ENCODE results near the gene URGCP. TPM values are rescaled to one million over a fixed set of nuclear protein-coding genes. Genes with fewer than 3 reads are reported as not detected.
"Not testable (repeated sequence)": the region's sequence is repeated elsewhere in the genome, so short reads cannot be mapped to it uniquely, and the experiment has no call there.

The URGCP gene
- total and polyA plus RNA-seq, 2 donors = 12.2 to 14.6 TPM

DNA sequence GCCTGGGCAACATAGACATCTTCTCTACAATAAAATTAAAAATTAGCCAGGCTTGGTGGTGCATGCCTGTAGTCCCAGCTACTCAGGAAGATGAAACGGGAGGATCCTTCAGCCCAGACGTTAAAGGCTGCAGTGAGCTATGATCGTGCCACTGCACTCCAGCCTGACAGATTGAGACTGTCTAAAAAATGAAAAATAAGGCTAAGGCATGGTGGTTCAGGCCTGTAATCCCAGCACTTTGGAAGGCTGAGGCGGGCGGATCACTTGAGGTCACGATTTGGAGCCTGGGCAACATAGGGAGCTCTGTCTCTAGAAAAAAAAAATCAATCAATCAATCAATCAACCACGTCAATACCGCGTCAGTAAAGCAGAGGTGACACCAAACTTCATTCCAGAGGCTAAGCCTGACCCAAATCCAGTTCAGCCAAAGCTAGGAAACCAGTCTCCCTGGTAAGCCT, 68.2 kb downstream of the URGCP start:
- no peaks in the 10 kb centered on the region for H3K36me3 ChIP-seq (ENCODE audit: control insufficient read depth in 2 of 2, insufficient read depth in 2 of 2, low read length in 1 of 2)
- DNase-seq (ENCODE audit: low read depth in 6 of 9, low spot score in 9 of 9) = no peak
- 97% methylated on average over 9 of the region's 9 CpGs for WGBS
- H3K27me3 ChIP-seq (ENCODE audit: control insufficient read depth in 2 of 2, insufficient read depth in 1 of 2, low read length in 1 of 2) = no peaks in the 10 kb centered on the region
- no peak overlapping the region for H3K4me3 ChIP-seq (ENCODE audit: low read length in 2 of 2)
- H3K4me1 ChIP-seq (ENCODE audit: control insufficient read depth in 2 of 2, insufficient read depth in 2 of 2, low read length in 2 of 2) = peaks cover 0 to 7% of the 10 kb centered on the region in 2 donors
- H3K27ac ChIP-seq (ENCODE audit: low read depth in 1 of 2, low read length in 1 of 2) = no peak overlapping the region
- H3K9me3 ChIP-seq (ENCODE audit: control insufficient read depth in 2 of 2, insufficient read depth in 1 of 2, low read length in 1 of 2) = no peaks in the 10 kb centered on the region

DNA sequence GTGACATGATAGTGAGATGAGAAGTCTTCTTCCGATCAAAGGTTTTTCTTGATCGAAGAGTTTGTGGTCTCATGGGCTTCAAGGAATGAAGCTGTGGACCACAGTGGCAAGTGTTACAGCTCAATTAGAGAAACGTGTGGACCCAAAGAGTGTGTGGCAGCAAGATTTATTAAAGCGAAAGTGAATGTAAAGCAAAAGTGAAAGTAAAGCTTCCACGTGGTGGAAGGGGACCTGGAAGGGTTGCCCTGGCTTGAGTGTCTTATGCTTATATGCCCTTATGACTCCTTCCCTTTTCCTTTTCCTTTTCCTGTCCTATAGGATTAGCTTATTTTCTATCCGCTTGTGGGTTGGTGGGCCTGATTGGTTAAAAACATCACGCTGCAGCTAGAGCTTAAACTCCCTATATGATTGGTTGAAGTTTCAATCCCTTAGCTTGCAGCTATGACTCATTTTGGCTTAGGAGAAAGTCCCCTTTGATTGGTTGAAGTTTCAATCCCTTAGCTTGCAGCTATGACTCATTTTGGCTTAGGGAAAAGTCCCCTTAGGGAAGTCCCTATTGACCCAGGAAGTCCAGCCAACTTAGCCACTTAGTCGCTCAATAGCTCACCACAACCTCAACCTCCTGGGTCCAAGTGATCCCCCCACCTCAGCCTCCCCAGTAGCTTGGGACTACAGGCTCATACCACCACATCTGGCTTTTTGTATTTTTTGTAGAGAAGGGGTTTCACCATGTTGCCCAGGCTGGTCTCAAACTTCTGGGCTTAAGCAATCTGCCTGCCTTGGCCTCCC, 71.7 kb downstream of the URGCP start:
- H3K27me3 ChIP-seq (ENCODE audit: control insufficient read depth in 2 of 2, insufficient read depth in 1 of 2, low read length in 1 of 2) = no peaks in the 10 kb centered on the region
- H3K4me1 ChIP-seq (ENCODE audit: control insufficient read depth in 2 of 2, insufficient read depth in 2 of 2, low read length in 2 of 2) = peaks cover 0 to 7% of the 10 kb centered on the region in 2 donors
- no peak overlapping the region for H3K27ac ChIP-seq (ENCODE audit: low read depth in 1 of 2, low read length in 1 of 2)
- H3K4me3 ChIP-seq (ENCODE audit: low read length in 2 of 2) = peak overlapping the region in 1 of 2 donors; percentile 3
- 69% methylated on average over 8 of the region's 8 CpGs for WGBS
- DNase-seq (ENCODE audit: low read depth in 6 of 9, low spot score in 9 of 9) = peak in 7 of 9 donors; percentile 10 to 67 (median 34)
- H3K36me3 ChIP-seq (ENCODE audit: control insufficient read depth in 2 of 2, insufficient read depth in 2 of 2, low read length in 1 of 2) = no peaks in the 10 kb centered on the region
- H3K9me3 ChIP-seq (ENCODE audit: control insufficient read depth in 2 of 2, insufficient read depth in 1 of 2, low read length in 1 of 2) = no peaks in the 10 kb centered on the region

GRCh38 chr7:43830917-43831316, 75.5 kb downstream of the URGCP start:
- not testable (repeated sequence) for H3K27ac ChIP-seq (ENCODE audit: low read depth in 1 of 2, low read length in 1 of 2); H3K4me3 ChIP-seq (ENCODE audit: low read length in 2 of 2); H3K36me3 ChIP-seq (ENCODE audit: control insufficient read depth in 2 of 2, insufficient read depth in 2 of 2, low read length in 1 of 2); H3K27me3 ChIP-seq (ENCODE audit: control insufficient read depth in 2 of 2, insufficient read depth in 1 of 2, low read length in 1 of 2); H3K4me1 ChIP-seq (ENCODE audit: control insufficient read depth in 2 of 2, insufficient read depth in 2 of 2, low read length in 2 of 2); DNase-seq (ENCODE audit: low read depth in 6 of 9, low spot score in 9 of 9); H3K9me3 ChIP-seq (ENCODE audit: control insufficient read depth in 2 of 2, insufficient read depth in 1 of 2, low read length in 1 of 2)

Other genes with a start within 250 kb of the URGCP start
- gene COA1, start 177.1 kb downstream of the URGCP start, total RNA-seq = 71.5 TPM
- 89.2 TPM for gene COA1, start 177.1 kb downstream of the URGCP start, polyA plus RNA-seq
- gene BLVRA, start 147.9 kb downstream of the URGCP start, total RNA-seq = 42.3 TPM
- gene BLVRA, start 147.9 kb downstream of the URGCP start, polyA plus RNA-seq = 95.4 TPM
- gene MRPS24, start 37.1 kb downstream of the URGCP start, total RNA-seq = 107 TPM
- 80.5 TPM for gene MRPS24, start 37.1 kb downstream of the URGCP start, polyA plus RNA-seq
- gene UBE2D4, start 19.8 kb upstream of the URGCP start, total RNA-seq = 6.7 TPM
- gene UBE2D4, start 19.8 kb upstream of the URGCP start, polyA plus RNA-seq = 10.2 TPM
- gene SPDYE1, start 91.3 kb upstream of the URGCP start, total RNA-seq = not detected
- gene SPDYE1, start 91.3 kb upstream of the URGCP start, polyA plus RNA-seq = not detected
- 113 TPM for gene DBNL, start 138.1 kb upstream of the URGCP start, total RNA-seq
- gene DBNL, start 138.1 kb upstream of the URGCP start, polyA plus RNA-seq = 116 TPM
- gene PGAM2, start 159.0 kb upstream of the URGCP start, total RNA-seq = 31.0 TPM
- 5.7 TPM for gene PGAM2, start 159.0 kb upstream of the URGCP start, polyA plus RNA-seq
- 20.6 TPM for gene POLM, start 175.9 kb upstream of the URGCP start, total RNA-seq
- gene POLM, start 175.9 kb upstream of the URGCP start, polyA plus RNA-seq = 38.6 TPM
- gene AEBP1, start 197.7 kb upstream of the URGCP start, total RNA-seq = 57.4 TPM
- 126 TPM for gene AEBP1, start 197.7 kb upstream of the URGCP start, polyA plus RNA-seq
- 79.6 TPM for gene POLD2, start 217.0 kb upstream of the URGCP start, total RNA-seq
- 44.0 TPM for gene POLD2, start 217.0 kb upstream of the URGCP start, polyA plus RNA-seq
- gene MYL7, start 234.7 kb upstream of the URGCP start, total RNA-seq = 0.57 TPM
- 0.73 TPM for gene MYL7, start 234.7 kb upstream of the URGCP start, polyA plus RNA-seq